ENCODE data around the gene SLC25A13. TPM values are rescaled to one million over a fixed set of nuclear protein-coding genes. Genes with fewer than 3 reads are reported as not detected.

Gene SLC25A13
- total and polyA plus RNA-seq, 2 of the 8 experiments (the other 6 are each of a cell fraction or from before 2014, with no cell fraction given): 30.8 to 85.4 TPM

DNA sequence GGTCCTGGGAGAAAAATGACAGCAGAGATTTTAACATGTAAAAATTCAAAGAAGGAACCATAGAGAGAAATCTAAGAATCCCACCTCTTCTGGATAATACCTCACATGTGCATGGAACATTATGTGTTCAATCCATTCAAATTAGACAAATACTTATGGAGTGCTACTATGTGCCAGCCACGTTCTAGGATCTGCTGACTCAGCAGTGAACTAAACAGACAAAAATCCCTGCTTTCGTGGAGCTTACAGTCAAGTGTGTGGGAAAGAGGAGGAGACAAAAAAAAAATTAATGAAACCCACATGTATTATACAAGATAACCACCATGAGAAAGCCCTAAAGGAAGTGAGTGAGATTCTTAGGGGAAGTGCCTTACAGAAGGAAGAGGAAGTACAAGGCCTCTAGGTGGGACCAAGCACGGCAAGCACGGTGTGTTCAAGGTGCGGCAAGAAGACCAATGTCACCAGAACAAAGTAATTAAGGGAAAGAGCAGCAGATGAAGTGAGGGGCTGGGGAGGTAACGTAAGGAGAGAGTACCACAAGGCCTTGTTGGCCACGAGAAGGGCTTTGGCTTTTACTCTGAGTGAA lies 71.0 kb downstream of the SLC25A13 start:
- H3K4ac ChIP-seq (replicated peaks; ENCODE audit: insufficient read length, low read depth, low read length): no peak overlapping the region
- FAIRE-seq (no peak), DNase-seq (ENCODE audit: low read depth in 1 of 2, low spot score in 2 of 2) (no peak)
- H3K14ac ChIP-seq (ENCODE audit: insufficient read length): no peak overlapping the region
- no peaks in the 10 kb centered on the region for H3K36me3 ChIP-seq (ENCODE audit: control insufficient read depth in 2 of 4, insufficient read depth in 4 of 4, low read length in 3 of 4)
- H2BK5ac ChIP-seq (ENCODE audit: low read depth, low read length): no peak overlapping the region
- H3K23ac ChIP-seq (ENCODE audit: insufficient read length): no peak overlapping the region
- no peak overlapping the region for H2BK120ac ChIP-seq (replicated peaks; ENCODE audit: low read depth, low read length)
- ChIA-PET POLR2A (ENCODE audit: partially characterized antibody) (interaction anchor here (0.6 kb wide), 1 partner anchor 28 kb away, joined by 3 read pairs; no protein-coding TSS in a partner anchor), CTCF (ENCODE audit: partially characterized antibody) (no interaction called here)
- no peak overlapping the region for H2BK15ac ChIP-seq (ENCODE audit: low read length)
- H3K79me2 ChIP-seq (ENCODE audit: control insufficient read depth in 1 of 2, insufficient read depth in 2 of 2, low read length in 2 of 2): peaks cover 0 to 13% of the 10 kb centered on the region in 2 experiments; a peak in 1 of 4 replicates
- no peak overlapping the region for H3K56ac ChIP-seq (replicated peaks; ENCODE audit: insufficient read length, low read depth, low read length)
- no peak overlapping the region for H3K4me2 ChIP-seq (ENCODE audit: insufficient read depth in 1 of 2, low read depth in 2 of 2, low read length in 2 of 2)
- no peak overlapping the region for H3K18ac ChIP-seq (ENCODE audit: extremely low read depth, low read length)
- H4K20me1 ChIP-seq (replicated peaks in 1 of 2; ENCODE audit: control insufficient read depth in 1 of 2, insufficient read depth in 2 of 2, low read length in 2 of 2): peaks cover 2 to 5% of the 10 kb centered on the region in 2 experiments
- H4K8ac ChIP-seq (ENCODE audit: extremely low read depth, insufficient read depth, low read length): no peak overlapping the region
- H3K79me1 ChIP-seq (ENCODE audit: low read depth, low read length): no peaks in the 10 kb centered on the region; the same call in 1 of the 2 replicates
- H4K5ac ChIP-seq (ENCODE audit: insufficient read length, low read depth, low read length): no peak overlapping the region
- no peak overlapping the region for H4K91ac ChIP-seq (replicated peaks; ENCODE audit: insufficient read length, low read length)
- WGBS, 2 experiments (ENCODE audit: extremely low coverage in 1 of 2, insufficient coverage in 1 of 2, insufficient read length in 1 of 2, insufficient replicate concordance in 2 of 2, low coverage in 1 of 2, low lambda C conversion rate in 2 of 2, missing lambda C conversion rate in 1 of 2): 70% methylated on average over 7 of the region's 7 CpGs; no CpG with 5 or more reads in 1 of the 2 experiments
- no peak overlapping the region for H2BK20ac ChIP-seq (ENCODE audit: low read length)
- no peak overlapping the region; the same call in 1 of the 2 replicates for H2BK12ac ChIP-seq (ENCODE audit: low read depth, low read length)
- no peak overlapping the region for H3K9ac ChIP-seq (replicated peaks in 1 of 4; ENCODE audit: extremely low read depth in 1 of 4, low read depth in 3 of 4, low read length in 3 of 4)
- no peaks in the 10 kb centered on the region for H3K9me3 ChIP-seq (ENCODE audit: insufficient read depth in 2 of 2, low read depth in 1 of 2, low read length in 1 of 2)
- no peak overlapping the region for H3K4me3 ChIP-seq (ENCODE audit: extremely low read depth in 1 of 4, insufficient read depth in 2 of 4, low read depth in 3 of 4, low read length in 4 of 4)
- no peak overlapping the region for H2AK5ac ChIP-seq (ENCODE audit: low read depth, low read length)
- no peak overlapping the region for H3K27ac ChIP-seq (ENCODE audit: low read depth, low read length)
- no peaks in the 10 kb centered on the region for H3K23me2 ChIP-seq (ENCODE audit: low read depth, low read length)
- no peak overlapping the region for H2AFZ ChIP-seq (ENCODE audit: low read length)
- H3K4me1 ChIP-seq (replicated peaks in 1 of 4; ENCODE audit: control insufficient read depth in 3 of 4, insufficient read depth in 4 of 4, low read length in 3 of 4): peaks cover 0 to 5% (median 2%) of the 10 kb centered on the region in 4 experiments; a peak in 3 of 7 replicates
- H3K27me3 ChIP-seq (replicated peaks in 1 of 4; ENCODE audit: control insufficient read depth in 3 of 4, extremely low read depth in 1 of 4, insufficient read depth in 3 of 4, low read length in 3 of 4): no peaks in the 10 kb centered on the region
- TF ChIP-seq SP2 (IDR thresholded peaks at IDR 0.05; ENCODE audit: low read length) (no peak), MAFK (IDR thresholded peaks at IDR 0.05; ENCODE audit: low read depth, low read length) (peak; percentile 94)

Data from H1 (cell line).